ENCODE results near the gene KRTAP17-1. TPM values are rescaled to one million over a fixed set of nuclear protein-coding genes. Genes with fewer than 3 reads are reported as not detected.
"Not testable (repeated sequence)": the region's sequence is repeated elsewhere in the genome, so short reads cannot be mapped to it uniquely, and the experiment has no call there.

The KRTAP17-1 gene
- total RNA-seq, 1 experiment from 2014 or later, result not detected

- no peak overlapping the region for H4K8ac ChIP-seq (replicated peaks; ENCODE audit: insufficient read length, low read depth, low read length)
- H3K79me1 ChIP-seq (ENCODE audit: insufficient read depth, low read depth, low read length, poor library complexity, severe bottlenecking), result no peaks in the 10 kb centered on the region
- H3K4me1 Mint-ChIP-seq, result no peaks in the 10 kb centered on the region
- no peak overlapping the region for H2BK12ac ChIP-seq (ENCODE audit: insufficient read length, low read depth, low read length)
- no peak overlapping the region for H2AK5ac ChIP-seq (ENCODE audit: insufficient read length, low read length)
- no peak overlapping the region for H3K27ac Mint-ChIP-seq
- H3K79me2 ChIP-seq (ENCODE audit: insufficient read depth, low read length), result no peaks in the 10 kb centered on the region
- peak; percentile 18 for DNase-seq
- H3K14ac ChIP-seq (ENCODE audit: insufficient read depth, low read length), result no peak overlapping the region; the same call in 1 of the 2 replicates
- H3K36me3 Mint-ChIP-seq (ENCODE audit: insufficient read depth in 1 of 3, low read depth in 3 of 3), result peaks cover 0 to 3% (median 0%) of the 10 kb centered on the region in 3 experiments; a peak in 2 of 7 replicates
- no peak overlapping the region for H3K18ac ChIP-seq (ENCODE audit: insufficient read length, low read depth, low read length)
- H2BK5ac ChIP-seq (ENCODE audit: insufficient read length, low read length), result no peak overlapping the region
- H3T11ph ChIP-seq (ENCODE audit: low read length), result no peak overlapping the region
- no peak overlapping the region for H3K56ac ChIP-seq (ENCODE audit: insufficient read length, low read depth, low read length)
- no peak overlapping the region for H2AFZ ChIP-seq (ENCODE audit: low read length)
- no peak overlapping the region for H2BK120ac ChIP-seq (ENCODE audit: low read depth, low read length, poor library complexity, severe bottlenecking)
- H4K91ac ChIP-seq (ENCODE audit: insufficient read length, low read depth, low read length), result no peak overlapping the region
- H3K9ac ChIP-seq (ENCODE audit: extremely low read depth, insufficient read length, low read length), result no peak overlapping the region
- no CpG with 5 or more reads among the region's 7 CpGs for WGBS (ENCODE audit: extremely low coverage, insufficient read length, low lambda C conversion rate)
- no peak overlapping the region for H3K4me2 ChIP-seq (ENCODE audit: insufficient read depth, insufficient read length, low read length)
- H3K27ac ChIP-seq (ENCODE audit: insufficient read length, low read depth, low read length), result no peak overlapping the region
- no peaks in the 10 kb centered on the region for H4K20me1 ChIP-seq (ENCODE audit: control insufficient read depth, insufficient read depth, insufficient read length)
- H3K4me3 Mint-ChIP-seq, result no peak overlapping the region
- no peaks in the 10 kb centered on the region for H3K23me2 ChIP-seq (ENCODE audit: insufficient read length, low read depth, low read length, poor library complexity, severe bottlenecking)
- H4K5ac ChIP-seq (ENCODE audit: insufficient read length, low read depth, low read length), result no peak overlapping the region
- H3K23ac ChIP-seq (ENCODE audit: insufficient read length, low read depth, low read length), result no peak overlapping the region
- H3K9me3 Mint-ChIP-seq, result peaks cover 3 to 5% of the 10 kb centered on the region in 2 experiments; a peak in 4 of 5 replicates
- no peak overlapping the region for H3K4ac ChIP-seq (ENCODE audit: low read depth, low read length)
- H2BK15ac ChIP-seq (ENCODE audit: low read depth, low read length), result no peak overlapping the region
- H3K27me3 ChIP-seq (ENCODE audit: insufficient read depth, low read length), result no peaks in the 10 kb centered on the region
- no peaks in the 10 kb centered on the region for H3K4me1 ChIP-seq (ENCODE audit: insufficient read depth, low read length)
- no peaks in the 10 kb centered on the region for H3K9me3 ChIP-seq (ENCODE audit: control insufficient read depth, low read depth, low read length)
- no peak overlapping the region for H2BK20ac ChIP-seq (ENCODE audit: low read depth, low read length, poor library complexity, severe bottlenecking)
- no peak for TF ChIP-seq CTCF (conservative IDR thresholded peaks at IDR 0.05)
- peaks cover 11% of the 10 kb centered on the region for H3K27me3 Mint-ChIP-seq (ENCODE audit: low read depth)
Observed at GRCh38 chr17:41347869-41348760, 32.6 kb upstream of the KRTAP17-1 start.

GRCh38 chr17:41346421-41346820, 30.9 kb upstream of the KRTAP17-1 start:
- H3K4ac ChIP-seq (ENCODE audit: low read depth, low read length); H3K23ac ChIP-seq (ENCODE audit: insufficient read length, low read depth, low read length); H4K5ac ChIP-seq (ENCODE audit: insufficient read length, low read depth, low read length); H2AK5ac ChIP-seq (ENCODE audit: insufficient read length, low read length); H4K91ac ChIP-seq (ENCODE audit: insufficient read length, low read depth, low read length); H3K4me3 Mint-ChIP-seq; H3K56ac ChIP-seq (ENCODE audit: insufficient read length, low read depth, low read length); H2BK12ac ChIP-seq (ENCODE audit: insufficient read length, low read depth, low read length); H3K9ac ChIP-seq (ENCODE audit: extremely low read depth, insufficient read length, low read length); H3K4me1 ChIP-seq (ENCODE audit: insufficient read depth, low read length); H3K79me2 ChIP-seq (ENCODE audit: insufficient read depth, low read length); H3K14ac ChIP-seq (ENCODE audit: insufficient read depth, low read length); H3K27ac ChIP-seq (ENCODE audit: insufficient read length, low read depth, low read length); H2BK120ac ChIP-seq (ENCODE audit: low read depth, low read length, poor library complexity, severe bottlenecking); H4K20me1 ChIP-seq (ENCODE audit: control insufficient read depth, insufficient read depth, insufficient read length); H3K23me2 ChIP-seq (ENCODE audit: insufficient read length, low read depth, low read length, poor library complexity, severe bottlenecking); H2BK5ac ChIP-seq (ENCODE audit: insufficient read length, low read length); H3K79me1 ChIP-seq (ENCODE audit: insufficient read depth, low read depth, low read length, poor library complexity, severe bottlenecking); DNase-seq; H3K9me3 ChIP-seq (ENCODE audit: control insufficient read depth, low read depth, low read length); H2BK15ac ChIP-seq (ENCODE audit: low read depth, low read length); H3T11ph ChIP-seq (ENCODE audit: low read length); H3K18ac ChIP-seq (ENCODE audit: insufficient read length, low read depth, low read length); H2AFZ ChIP-seq (ENCODE audit: low read length); H3K27ac Mint-ChIP-seq; H4K8ac ChIP-seq (replicated peaks; ENCODE audit: insufficient read length, low read depth, low read length); H3K27me3 ChIP-seq (ENCODE audit: insufficient read depth, low read length); H3K4me2 ChIP-seq (ENCODE audit: insufficient read depth, insufficient read length, low read length); H3K4me1 Mint-ChIP-seq; H3K27me3 Mint-ChIP-seq (ENCODE audit: low read depth); H2BK20ac ChIP-seq (ENCODE audit: low read depth, low read length, poor library complexity, severe bottlenecking): not testable (repeated sequence)
- WGBS (ENCODE audit: extremely low coverage, insufficient read length, low lambda C conversion rate), result no CpG with 5 or more reads among the region's 16 CpGs
- H3K9me3 Mint-ChIP-seq, result peaks cover 13 to 20% of the 10 kb centered on the region in 2 experiments
- H3K36me3 Mint-ChIP-seq (ENCODE audit: insufficient read depth in 1 of 3, low read depth in 3 of 3), result peaks cover 2 to 19% (median 3%) of the 10 kb centered on the region in 3 experiments

Data from H9 (cell line).